ENCODE results near the gene MBOAT2. TPM values are rescaled to one million over a fixed set of nuclear protein-coding genes. Genes with fewer than 3 reads are reported as not detected.

MBOAT2 gene
- total RNA-seq, 1 experiment from 2014 or later: 40.9 TPM

DNA sequence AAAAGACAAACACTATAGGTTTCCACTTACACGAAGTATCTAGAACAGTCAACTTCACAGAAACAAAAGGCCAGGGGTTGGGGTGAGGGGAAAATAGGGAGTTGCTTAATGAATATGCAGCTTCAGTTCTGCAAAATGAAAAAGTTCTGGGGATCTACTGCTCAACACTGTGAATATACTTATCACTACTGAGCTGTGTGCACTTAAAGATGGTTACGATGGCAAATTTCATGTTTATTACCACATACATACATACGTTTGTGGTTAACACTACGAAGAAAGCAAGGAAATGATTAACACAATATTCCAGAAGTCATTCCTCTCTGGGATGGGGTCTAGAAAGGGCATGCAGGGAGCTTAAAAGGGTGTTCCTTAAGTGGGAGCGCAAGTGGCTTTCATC, 19.3 kb downstream of the MBOAT2 start:
- no peaks in the 10 kb centered on the region for H3K27me3 Mint-ChIP-seq (ENCODE audit: unreplicated experiment)
- no peak overlapping the region for H3K4me3 Mint-ChIP-seq (ENCODE audit: low read depth, unreplicated experiment)
- no peak overlapping the region for H3K27ac Mint-ChIP-seq (ENCODE audit: unreplicated experiment)
- H3K4me1 Mint-ChIP-seq (ENCODE audit: low read depth, unreplicated experiment): peaks cover 2% of the 10 kb centered on the region
- no peak for TF ChIP-seq CTCF (IDR thresholded peaks at IDR 0.05; ENCODE audit: unreplicated experiment)
- no TSS peak for BruUV-seq (replicated peaks)
- H3K9me3 Mint-ChIP-seq (ENCODE audit: low read depth, unreplicated experiment): no peaks in the 10 kb centered on the region
- no peak for DNase-seq
- intact Hi-C loops (cut with micrococcal nuclease; ENCODE audit: unreplicated experiment): no loop called here
- no peaks in the 10 kb centered on the region for H3K36me3 Mint-ChIP-seq (ENCODE audit: insufficient read depth, unreplicated experiment)
- CTCF ChIA-PET: interaction anchor here (0.7 to 1.3 kb wide), 2 partner anchors 9 to 23 kb away, joined by 3 to 6 read pairs; no protein-coding TSS in a partner anchor

DNA sequence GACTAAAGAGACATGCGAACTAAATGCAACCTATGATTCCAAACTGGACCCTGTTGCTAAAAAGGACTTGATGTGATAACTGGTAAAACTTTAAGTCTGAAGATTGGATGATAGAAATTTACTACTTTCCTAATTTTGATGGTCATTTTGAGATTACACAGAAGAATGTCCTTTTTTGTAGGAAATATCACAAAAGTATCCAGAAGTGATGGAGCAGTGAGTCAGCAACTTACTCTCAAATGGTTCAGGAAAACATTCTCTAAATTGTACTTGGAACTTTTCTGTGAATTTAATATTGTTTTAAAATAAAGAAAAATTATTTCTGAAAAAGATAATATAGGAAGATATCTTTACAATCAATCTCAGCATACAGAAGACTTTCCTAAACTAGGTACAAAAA, 19.9 kb downstream of the MBOAT2 start:
- CTCF ChIA-PET: interaction anchor here (1.3 kb wide), 1 partner anchor 10 kb away, joined by 6 read pairs; no protein-coding TSS in a partner anchor
- Mint-ChIP-seq H3K4me3 (ENCODE audit: low read depth, unreplicated experiment) (no peak overlapping the region), H3K27me3 (ENCODE audit: unreplicated experiment) (no peaks in the 10 kb centered on the region), H3K4me1 (ENCODE audit: low read depth, unreplicated experiment) (no peaks in the 10 kb centered on the region), H3K36me3 (ENCODE audit: insufficient read depth, unreplicated experiment) (no peaks in the 10 kb centered on the region), H3K27ac (ENCODE audit: unreplicated experiment) (no peak overlapping the region), H3K9me3 (ENCODE audit: low read depth, unreplicated experiment) (no peaks in the 10 kb centered on the region)
- no peak for DNase-seq
- TF ChIP-seq CTCF (IDR thresholded peaks at IDR 0.05; ENCODE audit: unreplicated experiment): no peak
- intact Hi-C loops (cut with micrococcal nuclease; ENCODE audit: unreplicated experiment): no loop called here
- BruUV-seq (replicated peaks): no TSS peak

DNA sequence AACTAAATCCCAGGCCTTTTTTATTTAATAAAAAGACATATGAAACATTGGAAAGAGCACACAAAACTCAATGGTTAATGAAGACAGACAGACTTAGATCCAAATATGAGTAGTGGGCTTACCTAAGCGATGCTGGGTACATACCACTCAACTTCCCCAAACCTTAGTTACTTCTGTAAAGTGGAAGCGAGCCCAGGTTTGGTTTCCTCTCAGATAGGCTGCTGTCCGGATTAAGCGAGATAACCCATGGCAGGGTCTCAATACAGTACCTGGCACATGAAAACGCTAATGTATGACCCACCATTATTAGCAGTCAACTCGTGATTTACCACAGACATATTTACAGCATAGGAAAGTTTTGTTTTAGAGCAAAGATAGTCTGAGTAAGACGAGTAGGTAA, 21.6 kb downstream of the MBOAT2 start:
- TF ChIP-seq CTCF (IDR thresholded peaks at IDR 0.05; ENCODE audit: unreplicated experiment): no peak
- Mint-ChIP-seq H3K4me1 (ENCODE audit: low read depth, unreplicated experiment) (no peaks in the 10 kb centered on the region), H3K9me3 (ENCODE audit: low read depth, unreplicated experiment) (no peaks in the 10 kb centered on the region), H3K27me3 (ENCODE audit: unreplicated experiment) (no peaks in the 10 kb centered on the region), H3K4me3 (ENCODE audit: low read depth, unreplicated experiment) (no peak overlapping the region), H3K27ac (ENCODE audit: unreplicated experiment) (no peak overlapping the region), H3K36me3 (ENCODE audit: insufficient read depth, unreplicated experiment) (no peaks in the 10 kb centered on the region)
- intact Hi-C loops (cut with micrococcal nuclease; ENCODE audit: unreplicated experiment): no loop called here
- CTCF ChIA-PET: no interaction called here
- BruUV-seq (replicated peaks): no TSS peak
- DNase-seq: no peak

- no peak overlapping the region for H3K27ac Mint-ChIP-seq (ENCODE audit: unreplicated experiment)
- H3K36me3 Mint-ChIP-seq (ENCODE audit: insufficient read depth, unreplicated experiment): no peaks in the 10 kb centered on the region
- no peaks in the 10 kb centered on the region for H3K9me3 Mint-ChIP-seq (ENCODE audit: low read depth, unreplicated experiment)
- CTCF ChIA-PET: no interaction called here
- H3K4me3 Mint-ChIP-seq (ENCODE audit: low read depth, unreplicated experiment): no peak overlapping the region
- DNase-seq: no peak
- no peak for TF ChIP-seq CTCF (IDR thresholded peaks at IDR 0.05; ENCODE audit: unreplicated experiment)
- no peaks in the 10 kb centered on the region for H3K4me1 Mint-ChIP-seq (ENCODE audit: low read depth, unreplicated experiment)
- intact Hi-C loops (cut with micrococcal nuclease; ENCODE audit: unreplicated experiment): no loop called here
- no TSS peak for BruUV-seq (replicated peaks)
- no peaks in the 10 kb centered on the region for H3K27me3 Mint-ChIP-seq (ENCODE audit: unreplicated experiment)
Observed at GRCh38 chr2:8980096-8980495, 23.4 kb downstream of the MBOAT2 start.
